HEK293 (cell line): ENCODE measurements around the gene OR2L2.

ENCODE experiments used
- CTCF ChIA-PET: fragments of 350-600 bp; formaldehyde crosslinking; extraction: SDS; loops from one replicate; lab custom pipeline; 2021; ENCODE audit warnings: antibody characterized with exemption; lab: Yijun Ruan, JAX
- POLR2A ChIA-PET: fragments of 300-600 bp; formaldehyde crosslinking; extraction: SDS; loops from one replicate; lab custom pipeline; 2020; ENCODE audit warnings: antibody characterized with exemption, inconsistent platforms; lab: Yijun Ruan, JAX
- H3K27ac ChIP-seq: fragments of 200-500 bp; sonication (Bioruptor generic); 2 replicates; pipeline ENCODE4 v1.5.1; 2014; ENCODE audit warnings: low read depth, low read length, control low read depth, inconsistent platforms; ENCODE audit errors: extremely low read depth
- H3K36me3 ChIP-seq, 2 experiments: fragments of 200-500 bp in 1 of 2; sonication (Bioruptor generic) in 1 of 2; 1 replicate in 1 of 2; 2 replicates in 1 of 2; pipeline ENCODE4 v1.5.1; 2014 to 2017; ENCODE audit warnings: inconsistent platforms in 2 of 2, low read length in 2 of 2; ENCODE audit not compliant: control insufficient read depth in 2 of 2, insufficient read depth in 1 of 2
- H3K4me1 ChIP-seq: fragments of 200-500 bp; sonication (Bioruptor generic); 2 replicates; pipeline ENCODE4 v1.5.1; 2014; ENCODE audit warnings: mild to moderate bottlenecking, low read length, inconsistent platforms; ENCODE audit not compliant: control insufficient read depth, insufficient read depth
- H3K4me3 ChIP-seq: 2 replicates; pipeline ENCODE4 v1.5.1; 2011; ENCODE audit warnings: low read depth, mild to moderate bottlenecking, control low read depth, low read length, moderate library complexity
- H3K9me3 ChIP-seq: fragments of 200-500 bp; sonication (Bioruptor generic); 2 replicates; pipeline ENCODE4 v1.5.1; 2014; ENCODE audit warnings: low read depth, low read length, inconsistent platforms; ENCODE audit not compliant: control insufficient read depth, insufficient read depth
- KLF17 ChIP-seq: fragments of 450-650 bp; formaldehyde crosslinking; IDR thresholded peaks from 2 replicates; pipeline ENCODE4 v1.5.1; 2016; ENCODE audit warnings: missing biosample characterization, missing genetic modification characterization
- PBX3 ChIP-seq: sonication (generic); formaldehyde crosslinking; IDR thresholded peaks from 2 replicates; pipeline ENCODE4 v1.8.1; 2022; ENCODE audit warnings: mild to moderate bottlenecking, moderate library complexity, missing genetic modification reagents
- SCRT2 ChIP-seq: fragments of 450-650 bp; formaldehyde crosslinking; IDR thresholded peaks from 2 replicates; pipeline ENCODE4 v1.5.1; 2016; ENCODE audit warnings: missing biosample characterization, missing genetic modification characterization
- SP3 ChIP-seq: fragments of 450-650 bp; formaldehyde crosslinking; IDR thresholded peaks from 2 replicates; pipeline ENCODE4 v1.5.1; 2016; ENCODE audit warnings: missing biosample characterization, missing genetic modification characterization
- TCF7L2 ChIP-seq: IDR thresholded peaks from 2 replicates; pipeline ENCODE4 v1.6.1; 2011; ENCODE audit warnings: low read depth, mild to moderate bottlenecking, inconsistent platforms, low read length, moderate library complexity, borderline replicate concordance
- ZBTB21 ChIP-seq: fragments of 450-650 bp; formaldehyde crosslinking; IDR thresholded peaks from 2 replicates; pipeline ENCODE4 v1.5.1; 2017; ENCODE audit warnings: missing biosample characterization, missing genetic modification characterization
- ZNF211 ChIP-seq: fragments of 450-650 bp; formaldehyde crosslinking; IDR thresholded peaks from 2 replicates; pipeline ENCODE4 v1.5.1; 2016; ENCODE audit warnings: low read depth, missing biosample characterization, missing genetic modification characterization
- ZNF292 ChIP-seq: fragments of 450-650 bp; formaldehyde crosslinking; IDR thresholded peaks from 2 replicates; pipeline ENCODE4 v1.5.1; 2016; ENCODE audit warnings: low read depth, missing biosample characterization, missing genetic modification characterization, borderline replicate concordance
- ZNF335 ChIP-seq: fragments of 450-650 bp; formaldehyde crosslinking; conservative IDR thresholded peaks from 2 replicates; pipeline ENCODE4 v1.5.1; 2016; ENCODE audit warnings: missing biosample characterization, missing genetic modification characterization
- ZNF426 ChIP-seq: fragments of 450-650 bp; formaldehyde crosslinking; IDR thresholded peaks from 2 replicates; pipeline ENCODE4 v1.5.1; 2017; ENCODE audit warnings: missing biosample characterization, missing genetic modification characterization, mild to moderate bottlenecking, inconsistent platforms, moderate library complexity
- ZNF473 ChIP-seq: fragments of 450-650 bp; formaldehyde crosslinking; IDR thresholded peaks from 2 replicates; pipeline ENCODE4 v1.5.1; 2017; ENCODE audit warnings: missing biosample characterization, missing genetic modification characterization
- ZNF544 ChIP-seq: fragments of 450-650 bp; formaldehyde crosslinking; IDR thresholded peaks from 2 replicates; pipeline ENCODE4 v1.5.0; 2017; ENCODE audit warnings: missing biosample characterization, missing genetic modification characterization
- ZNF837 ChIP-seq: fragments of 450-650 bp; formaldehyde crosslinking; IDR thresholded peaks from 2 replicates; pipeline ENCODE4 v1.5.1; 2016; ENCODE audit warnings: missing biosample characterization, missing genetic modification characterization
- ZSCAN16 ChIP-seq: fragments of 450-650 bp; formaldehyde crosslinking; IDR thresholded peaks from 2 replicates; pipeline ENCODE4 v1.5.1; 2016; ENCODE audit warnings: missing biosample characterization, missing genetic modification characterization
- TF ChIP-seq, protein P1 (sequence below): fragments of 450-650 bp; formaldehyde crosslinking; IDR thresholded peaks from 2 replicates; pipeline ENCODE4 v1.5.1; 2017; ENCODE audit warnings: missing biosample characterization, missing genetic modification characterization

OR2L2 gene

DNA sequence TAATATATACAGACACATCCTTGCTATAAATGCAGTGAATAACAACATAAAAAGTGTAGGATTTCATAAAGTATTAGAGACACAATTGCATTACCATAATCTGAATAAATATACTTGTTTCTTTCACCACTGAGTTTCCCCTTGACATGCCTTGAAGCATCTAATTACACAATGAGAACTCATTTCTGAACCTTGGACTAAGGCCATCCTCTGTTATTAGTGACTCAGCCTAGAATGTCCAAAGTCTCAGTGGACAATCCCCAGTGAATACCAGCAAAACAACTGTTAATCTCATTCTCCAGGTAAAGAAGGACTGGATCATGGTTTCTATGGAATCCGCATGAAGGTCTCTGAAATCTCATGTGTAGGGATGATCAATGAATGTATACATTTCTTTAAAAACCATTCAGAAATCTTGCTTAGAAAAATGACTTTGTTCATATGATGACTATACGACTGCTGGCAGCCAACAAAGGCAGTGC, 16.6 kb upstream of the OR2L2 start, which contains the start of gene OR2L5:
OR2L5 (plus strand) TSS at position 432 of the 482 bp plus-strand sequence. CDS start 8,288 bp downstream, outside the sequence.
- TF ChIP-seq SCRT2 (tag by site-specific recombination) (no peak), ZNF426 (tag by site-specific recombination) (no peak), KLF17 (tag by site-specific recombination) (no peak), PBX3 (CRISPR knock-in tag) (no peak), ZNF335 (tag by site-specific recombination) (no peak)
- TF ChIP-seq, protein P1, sequence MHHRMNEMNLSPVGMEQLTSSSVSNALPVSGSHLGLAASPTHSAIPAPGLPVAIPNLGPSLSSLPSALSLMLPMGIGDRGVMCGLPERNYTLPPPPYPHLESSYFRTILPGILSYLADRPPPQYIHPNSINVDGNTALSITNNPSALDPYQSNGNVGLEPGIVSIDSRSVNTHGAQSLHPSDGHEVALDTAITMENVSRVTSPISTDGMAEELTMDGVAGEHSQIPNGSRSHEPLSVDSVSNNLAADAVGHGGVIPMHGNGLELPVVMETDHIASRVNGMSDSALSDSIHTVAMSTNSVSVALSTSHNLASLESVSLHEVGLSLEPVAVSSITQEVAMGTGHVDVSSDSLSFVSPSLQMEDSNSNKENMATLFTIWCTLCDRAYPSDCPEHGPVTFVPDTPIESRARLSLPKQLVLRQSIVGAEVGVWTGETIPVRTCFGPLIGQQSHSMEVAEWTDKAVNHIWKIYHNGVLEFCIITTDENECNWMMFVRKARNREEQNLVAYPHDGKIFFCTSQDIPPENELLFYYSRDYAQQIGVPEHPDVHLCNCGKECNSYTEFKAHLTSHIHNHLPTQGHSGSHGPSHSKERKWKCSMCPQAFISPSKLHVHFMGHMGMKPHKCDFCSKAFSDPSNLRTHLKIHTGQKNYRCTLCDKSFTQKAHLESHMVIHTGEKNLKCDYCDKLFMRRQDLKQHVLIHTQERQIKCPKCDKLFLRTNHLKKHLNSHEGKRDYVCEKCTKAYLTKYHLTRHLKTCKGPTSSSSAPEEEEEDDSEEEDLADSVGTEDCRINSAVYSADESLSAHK (tag by site-specific recombination), result no peak
- Histone ChIP-seq H3K36me3 (no peaks in the 10 kb centered on the region), H3K27ac (no peak within 1 kb of the TSS), H3K4me1 (no peaks in the 10 kb centered on the region), H3K4me3 (no peak within 1 kb of the TSS), H3K9me3 (no peaks in the 10 kb centered on the region)
- ChIA-PET POLR2A (no interaction called here), CTCF (no interaction called here)

GRCh38 chr1:248015803-248016202, 14.1 kb upstream of the OR2L2 start:
- ChIA-PET POLR2A (no interaction called here), CTCF (no interaction called here)
- Histone ChIP-seq H3K27ac (no peak overlapping the region), H3K9me3 (no peaks in the 10 kb centered on the region), H3K4me3 (no peak overlapping the region), H3K36me3 (no peaks in the 10 kb centered on the region), H3K4me1 (no peaks in the 10 kb centered on the region)
- TF ChIP-seq SP3 (tag by site-specific recombination) (no peak), ZNF211 (no peak), ZNF292 (tag by site-specific recombination) (no peak), ZNF473 (tag by site-specific recombination) (no peak), TCF7L2 (no peak), ZNF544 (tag by site-specific recombination) (no peak)

- TF ChIP-seq ZSCAN16 (tag by site-specific recombination) (no peak), ZNF837 (no peak), ZBTB21 (tag by site-specific recombination) (no peak)
- TF ChIP-seq, all 188 proteins: peak for 0
- Histone ChIP-seq H3K36me3 (no peaks in the 10 kb centered on the region), H3K4me1 (no peaks in the 10 kb centered on the region), H3K27ac (no peak overlapping the region), H3K4me3 (no peak overlapping the region), H3K9me3 (no peaks in the 10 kb centered on the region)
- CTCF ChIA-PET, result no interaction called here
- POLR2A ChIA-PET, result no interaction called here
Observed at GRCh38 chr1:248045209-248045608, 15.3 kb downstream of the OR2L2 start.
